WERI-Rb-1 (cell line): Measurements from ENCODE around the gene AP3D1.

ENCODE experiments used
- DNase-seq: peaks from one replicate; pipeline ENCODE4 v3.0.0-alpha.2; 2020
- H3K27ac ChIP-seq: fragments of 250-450 bp; sonication (Bioruptor Pico); 2 replicates; pipeline ENCODE4 v1.5.1; 2020; ENCODE audit warnings: mild to moderate bottlenecking, moderate library complexity
- H3K27me3 ChIP-seq: fragments of 250-450 bp; sonication (Bioruptor Pico); 2 replicates; pipeline ENCODE4 v1.5.1; 2021; ENCODE audit warnings: mild to moderate bottlenecking, low read depth, moderate library complexity; ENCODE audit not compliant: insufficient read depth, severe bottlenecking
- H3K36me3 ChIP-seq: fragments of 250-450 bp; sonication (Bioruptor Pico); 2 replicates; pipeline ENCODE4 v1.5.1; 2020; ENCODE audit warnings: mild to moderate bottlenecking, moderate library complexity
- H3K4me3 ChIP-seq: 2 replicates; pipeline ENCODE4 v1.5.1; 2011; ENCODE audit warnings: low read depth, mild to moderate bottlenecking, control low read depth, low read length
- H3K9me3 ChIP-seq: fragments of 250-450 bp; sonication (Bioruptor Pico); 2 replicates; pipeline ENCODE4 v1.5.1; 2021; ENCODE audit warnings: mild to moderate bottlenecking, moderate library complexity; ENCODE audit not compliant: severe bottlenecking
- CTCF ChIP-seq: IDR thresholded peaks from 2 replicates; pipeline ENCODE4 v1.5.1; 2011; ENCODE audit warnings: low read depth, mild to moderate bottlenecking, control low read depth, inconsistent platforms, low read length

Gene AP3D1

GRCh38 chr19:2070986-2071673, 80.2 kb downstream of the AP3D1 start:
- no peak for TF ChIP-seq CTCF
- peaks cover 30% of the 10 kb centered on the region for H3K36me3 ChIP-seq
- H3K27me3 ChIP-seq: no peaks in the 10 kb centered on the region
- H3K4me3 ChIP-seq: no peak overlapping the region
- H3K27ac ChIP-seq: no peak overlapping the region
- DNase-seq: no peak
- no peaks in the 10 kb centered on the region for H3K9me3 ChIP-seq

DNA sequence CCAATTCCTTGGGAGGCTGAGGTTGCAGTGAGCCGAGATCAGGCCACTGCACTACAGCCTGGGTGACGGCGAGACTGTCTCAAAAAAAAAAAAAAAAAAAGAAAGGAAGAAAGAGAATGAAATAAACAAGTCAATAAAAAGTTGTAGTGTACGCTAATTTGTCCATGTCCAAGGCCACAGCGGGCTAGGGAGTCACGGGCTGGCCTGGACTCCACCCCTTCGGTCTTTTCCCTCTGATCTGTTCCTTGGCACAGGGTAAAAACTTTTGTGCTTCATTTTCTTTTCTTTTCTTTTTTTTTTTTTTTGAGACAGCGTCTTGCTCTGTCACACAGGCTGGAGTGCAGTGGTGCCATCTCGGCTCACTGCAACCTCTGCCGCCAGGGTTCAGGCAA, 80.9 kb downstream of the AP3D1 start:
- H3K27me3 ChIP-seq: no peaks in the 10 kb centered on the region
- DNase-seq: no peak
- no peak overlapping the region for H3K4me3 ChIP-seq
- H3K9me3 ChIP-seq: no peaks in the 10 kb centered on the region
- peaks cover 26% of the 10 kb centered on the region for H3K36me3 ChIP-seq
- no peak overlapping the region for H3K27ac ChIP-seq
- TF ChIP-seq CTCF: no peak

DNA sequence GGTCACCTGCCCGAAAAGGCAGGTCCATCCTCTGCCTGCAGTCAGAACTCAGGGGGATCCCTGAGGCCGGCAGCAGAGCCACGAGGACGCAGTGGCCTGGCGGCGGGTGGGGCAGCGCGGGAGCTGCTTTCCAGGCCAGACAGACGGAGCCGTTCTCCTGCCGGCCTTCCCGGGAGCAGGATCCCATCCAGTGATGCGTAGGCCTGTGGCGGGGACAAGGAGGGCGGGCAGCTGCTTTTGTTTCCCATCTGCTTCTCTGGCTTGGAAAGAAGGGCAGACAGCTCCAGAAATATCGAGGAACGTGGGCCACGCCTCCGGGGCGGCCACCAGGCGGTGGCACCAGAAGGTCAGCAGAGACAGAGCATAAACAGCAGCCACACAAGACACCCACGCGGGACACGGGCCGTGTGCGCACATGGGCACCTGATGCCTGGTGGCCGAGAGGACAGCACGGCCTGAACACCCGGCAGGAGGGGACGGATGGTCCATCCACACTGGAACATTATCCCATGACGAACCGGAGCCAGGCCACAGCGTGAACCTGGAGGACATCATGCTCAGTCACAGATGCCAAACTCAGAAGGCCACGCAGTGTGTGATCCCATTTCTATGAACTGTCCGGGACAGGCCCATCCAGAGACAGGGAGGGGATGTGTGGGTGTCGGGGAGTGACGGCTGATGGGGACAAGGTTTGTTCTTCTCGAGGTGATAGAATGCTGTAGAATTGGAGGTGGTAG, 86.4 kb downstream of the AP3D1 start:
- Histone ChIP-seq H3K27ac (peak overlapping the region; percentile 53), H3K4me3 (no peak overlapping the region)
- 0 out of 2 replicates have a peak, but pooled peaks have one; percentile 10 for TF ChIP-seq CTCF

DNA sequence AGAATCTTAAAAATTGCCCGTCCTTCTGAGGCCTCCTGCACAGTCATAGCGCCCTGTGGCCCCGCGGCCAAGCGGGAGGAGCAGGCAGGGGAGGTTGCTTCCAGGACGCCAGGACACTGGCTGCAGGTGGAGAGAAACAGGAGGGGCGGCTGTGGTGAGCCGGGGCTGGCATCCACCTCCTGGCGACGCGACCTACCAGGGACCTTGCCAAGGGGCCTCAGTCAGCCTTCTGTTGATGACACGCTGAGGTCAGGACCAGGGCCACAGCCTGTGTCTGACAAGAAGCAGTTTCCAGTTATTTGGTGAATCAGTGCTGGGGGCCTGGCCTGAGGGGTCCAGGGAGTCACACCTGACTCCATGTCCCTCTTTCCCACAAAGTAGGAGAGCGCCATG, 87.0 kb downstream of the AP3D1 start:
- H3K4me3 ChIP-seq: no peak overlapping the region
- DNase-seq: no peak
- no peak for TF ChIP-seq CTCF
- no peaks in the 10 kb centered on the region for H3K27me3 ChIP-seq
- H3K9me3 ChIP-seq: no peaks in the 10 kb centered on the region
- H3K36me3 ChIP-seq: no peaks in the 10 kb centered on the region
- H3K27ac ChIP-seq: peak overlapping the region; percentile 53

More for the DNA sequence above, 86.4 kb downstream of the AP3D1 start:
- no peaks in the 10 kb centered on the region for H3K36me3 ChIP-seq
- no peaks in the 10 kb centered on the region for H3K9me3 ChIP-seq
- peak; percentile 42 for DNase-seq
- H3K27me3 ChIP-seq: no peaks in the 10 kb centered on the region

GRCh38 chr19:2063824-2064223, 87.5 kb downstream of the AP3D1 start:
- no peaks in the 10 kb centered on the region for H3K36me3 ChIP-seq
- no peak overlapping the region for H3K4me3 ChIP-seq
- DNase-seq: no peak
- TF ChIP-seq CTCF: no peak
- no peak overlapping the region for H3K27ac ChIP-seq
- no peaks in the 10 kb centered on the region for H3K9me3 ChIP-seq
- no peaks in the 10 kb centered on the region for H3K27me3 ChIP-seq
